ENCODE results near the gene LEAP2.

LEAP2 gene

GRCh38 chr5:132850066-132850465 is 23.4 kb upstream of the LEAP2 start:
- Histone ChIP-seq H3K9me2 (ENCODE audit: low read depth, low read length) (no peaks in the 10 kb centered on the region), H3K9me3 (ENCODE audit: low read length) (no peaks in the 10 kb centered on the region), H3K4me2 (ENCODE audit: low read length) (no peak overlapping the region), H3K27me3 (ENCODE audit: insufficient read depth, low read length) (no peaks in the 10 kb centered on the region), H3K9ac (ENCODE audit: low read length) (no peak overlapping the region), H4K20me1 (ENCODE audit: insufficient read depth, low read length) (no peaks in the 10 kb centered on the region), H3K36me3 (ENCODE audit: insufficient read depth, low read length) (no peaks in the 10 kb centered on the region), H3K4me3 (ENCODE audit: low read depth, low read length, poor library complexity, severe bottlenecking) (no peak overlapping the region), H3K4me1 (ENCODE audit: insufficient read depth, low read length, severe bottlenecking) (no peaks in the 10 kb centered on the region), H3K27ac (ENCODE audit: low read depth, low read length, poor library complexity, severe bottlenecking) (no peak overlapping the region), H3F3A (ENCODE audit: insufficient read depth, low read length) (no peaks in the 10 kb centered on the region), H2AFZ (ENCODE audit: low read length) (no peak overlapping the region), H3K79me2 (ENCODE audit: insufficient read depth, low read length) (no peaks in the 10 kb centered on the region)
- TF ChIP-seq CTCF (IDR thresholded peaks at IDR 0.05; ENCODE audit: low read length), result no peak
- no peak for TF ChIP-seq EZH2 (IDR thresholded peaks at IDR 0.05; ENCODE audit: borderline replicate concordance, low read length)

GRCh38 chr5:132853323-132853722 is 20.1 kb upstream of the LEAP2 start:
- Histone ChIP-seq H2AFZ (ENCODE audit: low read length) (no peak overlapping the region), H3K27me3 (ENCODE audit: insufficient read depth, low read length) (no peaks in the 10 kb centered on the region; the same call in 1 of the 2 replicates), H3K4me1 (ENCODE audit: insufficient read depth, low read length, severe bottlenecking) (no peaks in the 10 kb centered on the region), H3K9me2 (ENCODE audit: low read depth, low read length) (no peaks in the 10 kb centered on the region), H3K36me3 (ENCODE audit: insufficient read depth, low read length) (no peaks in the 10 kb centered on the region), H4K20me1 (ENCODE audit: insufficient read depth, low read length) (no peaks in the 10 kb centered on the region), H3F3A (ENCODE audit: insufficient read depth, low read length) (no peaks in the 10 kb centered on the region), H3K4me3 (ENCODE audit: low read depth, low read length, poor library complexity, severe bottlenecking) (no peak overlapping the region), H3K4me2 (ENCODE audit: low read length) (no peak overlapping the region), H3K9me3 (ENCODE audit: low read length) (no peaks in the 10 kb centered on the region), H3K27ac (ENCODE audit: low read depth, low read length, poor library complexity, severe bottlenecking) (no peak overlapping the region), H3K9ac (ENCODE audit: low read length) (no peak overlapping the region), H3K79me2 (ENCODE audit: insufficient read depth, low read length) (no peaks in the 10 kb centered on the region)
- no peak for TF ChIP-seq EZH2 (IDR thresholded peaks at IDR 0.05; ENCODE audit: borderline replicate concordance, low read length)
- TF ChIP-seq CTCF (IDR thresholded peaks at IDR 0.05; ENCODE audit: low read length), result no peak

- Histone ChIP-seq H2AFZ (ENCODE audit: low read length) (no peak overlapping the region), H3K4me3 (ENCODE audit: low read depth, low read length, poor library complexity, severe bottlenecking) (no peak overlapping the region), H3K4me2 (ENCODE audit: low read length) (no peak overlapping the region), H4K20me1 (ENCODE audit: insufficient read depth, low read length) (no peaks in the 10 kb centered on the region), H3K79me2 (ENCODE audit: insufficient read depth, low read length) (no peaks in the 10 kb centered on the region), H3K9me2 (ENCODE audit: low read depth, low read length) (no peaks in the 10 kb centered on the region), H3K9me3 (ENCODE audit: low read length) (no peaks in the 10 kb centered on the region), H3K36me3 (ENCODE audit: insufficient read depth, low read length) (no peaks in the 10 kb centered on the region), H3K27ac (ENCODE audit: low read depth, low read length, poor library complexity, severe bottlenecking) (no peak overlapping the region), H3K27me3 (ENCODE audit: insufficient read depth, low read length) (no peaks in the 10 kb centered on the region; the same call in 1 of the 2 replicates), H3F3A (ENCODE audit: insufficient read depth, low read length) (no peaks in the 10 kb centered on the region), H3K4me1 (ENCODE audit: insufficient read depth, low read length, severe bottlenecking) (no peaks in the 10 kb centered on the region), H3K9ac (ENCODE audit: low read length) (no peak overlapping the region)
- TF ChIP-seq EZH2 (IDR thresholded peaks at IDR 0.05; ENCODE audit: borderline replicate concordance, low read length) (no peak), CTCF (IDR thresholded peaks at IDR 0.05; ENCODE audit: low read length) (no peak)
These were observed 19.7 kb upstream of the LEAP2 start for GRCh38 chr5:132853790-132854189.
